Naive thymus-derived CD4-positive, alpha-beta T cell (primary cell): Measurements from ENCODE around the gene RNGTT. TPM values are rescaled to one million over a fixed set of nuclear protein-coding genes. Genes with fewer than 3 reads are reported as not detected.
"Not testable (repeated sequence)": the region's sequence is repeated elsewhere in the genome, so short reads cannot be mapped to it uniquely, and the experiment has no call there.

Source experiments
- ATAC-seq: fragments of 150-1000 bp; cut with Tn5 transposase; 2 replicates; pipeline ENCODE4 v1.10.0; 2021; ENCODE audit warnings: mild to moderate bottlenecking, moderate library complexity
- CTCF ChIA-PET: fragments of 350-600 bp; sonication (Branson Sonifier 250); formaldehyde crosslinking; loops from one replicate; lab custom pipeline; 2021; ENCODE audit warnings: antibody characterized with exemption; lab: Charles Lee
- POLR2A ChIA-PET: fragments of 350-600 bp; sonication (Branson Sonifier 250); formaldehyde crosslinking; loops from one replicate; lab custom pipeline; 2021; ENCODE audit warnings: antibody characterized with exemption, inconsistent platforms; lab: Charles Lee
- DNase-seq, 9 donors: peaks; one replicate each; pipeline versions ENCODE4 v3.0.0 to v3.0.0-alpha.2; 2020 to 2022; ENCODE audit warnings: mixed read lengths in 1 of 9
- H3K27ac ChIP-seq: one replicate; pipeline ENCODE4 v1.7.0; 2013; ENCODE audit warnings: mild to moderate bottlenecking, low read depth, low read length, moderate library complexity
- H3K27me3 ChIP-seq, 2 donors: one replicate each; pipeline ENCODE4 v1.7.0; 2013; ENCODE audit warnings: low read length in 2 of 2, mild to moderate bottlenecking in 2 of 2, moderate library complexity in 2 of 2; ENCODE audit not compliant: control insufficient read depth in 2 of 2, insufficient read depth in 2 of 2
- H3K36me3 ChIP-seq, 3 experiments: 1 replicate in 2 of 3; 2 replicates in 1 of 3; pipeline ENCODE4 v1.7.0; 2013; ENCODE audit warnings: low read length in 3 of 3, mild to moderate bottlenecking in 3 of 3, moderate library complexity in 1 of 3; ENCODE audit not compliant: insufficient read depth in 3 of 3, control insufficient read depth in 2 of 3
- H3K4me1 ChIP-seq, 2 donors: one replicate each; pipeline ENCODE4 v1.7.0; 2013; ENCODE audit warnings: low read length in 2 of 2, mild to moderate bottlenecking in 2 of 2, moderate library complexity in 1 of 2; ENCODE audit not compliant: control insufficient read depth in 2 of 2, insufficient read depth in 2 of 2
- H3K4me3 ChIP-seq: 2 replicates; pipeline ENCODE4 v1.7.0; 2013; ENCODE audit warnings: mild to moderate bottlenecking, low read length
- H3K9me3 ChIP-seq, 3 experiments: 1 replicate in 2 of 3; 2 replicates in 1 of 3; pipeline ENCODE4 v1.7.0; 2013; ENCODE audit warnings: low read length in 3 of 3; ENCODE audit not compliant: control insufficient read depth in 2 of 3
- H3K27ac Mint-ChIP-seq, 9 donors: one replicate each; pipeline ENCODE4 v1.8.0; 2020 to 2022; ENCODE audit warnings: mixed read lengths in 9 of 9, mild to moderate bottlenecking in 8 of 9, moderate library complexity in 5 of 9, inconsistent platforms in 2 of 9
- H3K27me3 Mint-ChIP-seq, 5 donors: one replicate each; pipeline ENCODE4 v1.8.0; 2021 to 2022; ENCODE audit warnings: mixed read lengths in 5 of 5, mild to moderate bottlenecking in 1 of 5
- H3K36me3 Mint-ChIP-seq, 5 donors: one replicate each; pipeline ENCODE4 v1.8.0; 2020 to 2022; ENCODE audit warnings: mixed read lengths in 5 of 5, mild to moderate bottlenecking in 3 of 5, inconsistent platforms in 1 of 5
- H3K4me1 Mint-ChIP-seq, 7 donors: one replicate each; pipeline ENCODE4 v1.8.0; 2020 to 2022; ENCODE audit warnings: mixed read lengths in 7 of 7, mild to moderate bottlenecking in 3 of 7, inconsistent platforms in 1 of 7
- H3K4me3 Mint-ChIP-seq, 10 donors: one replicate each; pipeline ENCODE4 v1.8.0; 2020 to 2022; ENCODE audit warnings: mild to moderate bottlenecking in 10 of 10, mixed read lengths in 10 of 10, moderate library complexity in 6 of 10, inconsistent platforms in 2 of 10
- H3K9me3 Mint-ChIP-seq, 11 donors: one replicate each; pipeline ENCODE4 v1.8.0; 2020 to 2022; ENCODE audit warnings: mixed read lengths in 11 of 11, mild to moderate bottlenecking in 4 of 11, inconsistent platforms in 1 of 11, moderate library complexity in 1 of 11
- intact Hi-C, 2 donors: fragments of 100-400 bp; cut with micrococcal nuclease; formaldehyde crosslinking; loops; one replicate each; pipeline ENCODE4 v1.15.1; 2023
- polyA plus RNA-seq, 2 donors: library from polyadenylated mRNA; unstranded; fragments of 300-500 nt; fragmentation: Illumina TruSeq; gene quantifications; one replicate each; pipeline ENCODE4 v1.2.3, GENCODE V29; 2021
- total RNA-seq, 6 experiments: library from RNA in 5 of 6; stranded (reverse) in 5 of 6; gene quantifications; 1 replicate in 5 of 6; 2 replicates in 1 of 6; pipeline ENCODE4 v1.2.3 and lab custom pipeline; 2021 to 2026

Gene RNGTT
- total and polyA plus RNA-seq, 7 experiments from 2014 or later = 15.4 to 26.5 (median 19.3) TPM

GRCh38 chr6:88840289-88840688, 123.1 kb downstream of the RNGTT start:
- POLR2A ChIA-PET = no interaction called here
- no peak overlapping the region for H3K4me3 ChIP-seq
- no peak for DNase-seq
- Mint-ChIP-seq H3K4me3 (no peak overlapping the region), H3K27ac (no peak overlapping the region), H3K4me1 (peaks cover 0 to 6% (median 0%) of the 10 kb centered on the region in 7 donors), H3K36me3 (peaks cover 20 to 84% (median 80%) of the 10 kb centered on the region in 5 donors), H3K27me3 (no peaks in the 10 kb centered on the region), H3K9me3 (peaks cover 0 to 47% (median 22%) of the 10 kb centered on the region in 11 donors)
- peaks cover 0 to 37% (median 0%) of the 10 kb centered on the region in 3 experiments for H3K36me3 ChIP-seq
- H3K4me1 ChIP-seq = no peaks in the 10 kb centered on the region
- intact Hi-C loops = no loop called here
- CTCF ChIA-PET = interaction anchor here (0.7 kb wide), 1 partner anchor 14 kb away, joined by 3 read pairs; no protein-coding TSS in a partner anchor
- H3K27ac ChIP-seq = no peak overlapping the region
- ATAC-seq = no peak
- H3K27me3 ChIP-seq = no peaks in the 10 kb centered on the region
- H3K9me3 ChIP-seq = peaks cover 0 to 16% (median 0%) of the 10 kb centered on the region in 3 experiments

DNA sequence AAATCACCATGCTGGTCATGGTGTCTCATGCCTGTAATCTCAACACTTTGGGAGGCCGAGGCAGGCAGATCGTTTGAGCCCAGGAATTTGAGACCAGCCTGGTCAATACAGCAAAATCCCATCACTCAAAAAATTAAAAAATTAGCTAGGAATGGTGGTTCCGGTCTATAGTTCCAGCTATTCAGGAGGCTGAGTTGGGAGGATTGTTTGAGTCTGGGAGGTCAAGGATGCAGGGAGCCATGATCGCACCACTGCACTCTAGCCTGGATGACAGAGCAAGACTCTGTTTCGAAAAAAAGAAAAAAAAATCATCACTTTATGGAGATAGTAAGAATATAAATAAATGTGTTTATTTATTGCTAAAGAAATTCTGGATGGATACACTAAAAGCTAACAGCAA, 124.1 kb downstream of the RNGTT start:
- no peak overlapping the region for H3K4me3 Mint-ChIP-seq
- H3K27ac ChIP-seq = no peak overlapping the region
- CTCF ChIA-PET = no interaction called here

DNA sequence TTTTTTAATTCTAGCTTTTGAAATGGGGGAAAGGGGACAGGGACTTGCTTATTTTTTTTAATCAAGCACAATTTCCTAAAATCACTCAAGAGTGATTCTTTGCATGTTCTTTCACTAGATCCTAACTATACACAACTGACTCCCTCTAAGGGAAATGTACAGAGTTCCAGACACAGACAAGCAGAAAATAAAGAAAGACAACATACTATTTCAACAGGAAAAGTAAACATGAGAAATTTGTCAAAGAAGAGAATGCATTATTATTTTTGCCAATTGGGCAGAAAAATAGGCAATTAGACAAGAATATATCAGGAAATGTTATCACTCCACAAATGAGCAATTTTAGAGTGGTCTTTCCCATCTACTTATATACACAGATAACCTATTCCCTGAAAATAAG, 128.2 kb downstream of the RNGTT start:
- POLR2A ChIA-PET = no interaction called here
- CTCF ChIA-PET = no interaction called here

More for the DNA sequence above, 124.1 kb downstream of the RNGTT start:
- H3K27ac Mint-ChIP-seq = no peak overlapping the region
- peaks cover 0 to 33% (median 0%) of the 10 kb centered on the region in 3 experiments for H3K36me3 ChIP-seq
- peaks cover 0 to 6% (median 0%) of the 10 kb centered on the region in 7 donors for H3K4me1 Mint-ChIP-seq
- peaks cover 0 to 19% (median 0%) of the 10 kb centered on the region in 3 experiments for H3K9me3 ChIP-seq
- POLR2A ChIA-PET = no interaction called here
- no peaks in the 10 kb centered on the region for H3K27me3 Mint-ChIP-seq
- peaks cover 24 to 87% (median 81%) of the 10 kb centered on the region in 5 donors for H3K36me3 Mint-ChIP-seq
- DNase-seq = no peak
- H3K27me3 ChIP-seq = no peaks in the 10 kb centered on the region
- H3K9me3 Mint-ChIP-seq = peaks cover 0 to 57% (median 27%) of the 10 kb centered on the region in 11 donors
- ATAC-seq = no peak
- no peaks in the 10 kb centered on the region for H3K4me1 ChIP-seq
- intact Hi-C loops = no loop called here
- no peak overlapping the region for H3K4me3 ChIP-seq

GRCh38 chr6:88833071-88833470, 130.3 kb downstream of the RNGTT start:
- H3K4me1 ChIP-seq, POLR2A ChIA-PET, intact Hi-C loops, CTCF ChIA-PET, DNase-seq, H3K27me3 Mint-ChIP-seq, H3K4me3 ChIP-seq, ATAC-seq, H3K4me3 Mint-ChIP-seq, H3K27me3 ChIP-seq, H3K27ac Mint-ChIP-seq, H3K27ac ChIP-seq: not testable (repeated sequence)
- Mint-ChIP-seq H3K4me1 (peaks cover 0 to 26% (median 12%) of the 10 kb centered on the region in 7 donors), H3K36me3 (peaks cover 56 to 90% (median 83%) of the 10 kb centered on the region in 5 donors), H3K9me3 (peaks cover 11 to 98% (median 57%) of the 10 kb centered on the region in 11 donors)
- Histone ChIP-seq H3K9me3 (peaks cover 0 to 29% (median 0%) of the 10 kb centered on the region in 3 experiments), H3K36me3 (peaks cover 0 to 17% (median 0%) of the 10 kb centered on the region in 3 experiments)

More for the DNA sequence above, 128.2 kb downstream of the RNGTT start:
- H3K27me3 Mint-ChIP-seq = no peaks in the 10 kb centered on the region
- intact Hi-C loops = no loop called here
- H3K27ac Mint-ChIP-seq = no peak overlapping the region
- no peak for ATAC-seq
- H3K4me3 Mint-ChIP-seq = no peak overlapping the region
- peaks cover 0 to 29% (median 0%) of the 10 kb centered on the region in 3 experiments for H3K9me3 ChIP-seq
- H3K27me3 ChIP-seq = no peaks in the 10 kb centered on the region
- no peak for DNase-seq
- no peaks in the 10 kb centered on the region for H3K4me1 ChIP-seq
- peaks cover 45 to 89% (median 84%) of the 10 kb centered on the region in 5 donors for H3K36me3 Mint-ChIP-seq
- H3K9me3 Mint-ChIP-seq = peaks cover 14 to 91% (median 51%) of the 10 kb centered on the region in 11 donors
- no peak overlapping the region for H3K4me3 ChIP-seq
- H3K4me1 Mint-ChIP-seq = peaks cover 0 to 7% (median 5%) of the 10 kb centered on the region in 7 donors
- peaks cover 0 to 25% (median 0%) of the 10 kb centered on the region in 3 experiments for H3K36me3 ChIP-seq
- no peak overlapping the region for H3K27ac ChIP-seq

DNA sequence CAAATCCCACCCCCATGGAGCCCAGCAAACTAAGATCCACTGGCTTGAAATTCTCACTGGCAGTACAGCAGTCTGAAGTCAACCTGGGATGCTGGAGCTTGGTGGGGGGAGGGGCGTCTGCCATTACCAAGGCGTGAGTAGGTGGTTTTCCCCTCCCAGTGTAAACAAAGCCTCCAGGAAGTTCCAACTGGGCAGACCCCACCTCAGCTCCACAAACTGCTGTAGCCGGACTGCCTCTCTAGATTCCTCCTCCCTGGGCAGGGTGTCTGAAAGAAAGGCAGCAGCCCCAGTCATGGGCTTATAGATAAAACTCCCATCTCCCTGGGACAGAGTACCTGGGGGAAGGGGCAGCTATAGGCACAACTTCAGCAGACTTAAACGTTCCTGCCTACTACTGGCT, 135.8 kb downstream of the RNGTT start:
- CTCF ChIA-PET, H3K9me3 ChIP-seq, POLR2A ChIA-PET, H3K4me3 ChIP-seq, H3K4me3 Mint-ChIP-seq, H3K27ac Mint-ChIP-seq, H3K27ac ChIP-seq, H3K4me1 ChIP-seq, ATAC-seq, H3K36me3 ChIP-seq, DNase-seq, H3K27me3 ChIP-seq, intact Hi-C loops, H3K27me3 Mint-ChIP-seq: not testable (repeated sequence)
- Mint-ChIP-seq H3K4me1 (peaks cover 0 to 26% (median 15%) of the 10 kb centered on the region in 7 donors), H3K36me3 (peaks cover 42 to 74% (median 55%) of the 10 kb centered on the region in 5 donors), H3K9me3 (peaks cover 6 to 47% (median 30%) of the 10 kb centered on the region in 11 donors)

GRCh38 chr6:88825856-88826255, 137.6 kb downstream of the RNGTT start:
- Histone ChIP-seq H3K27me3 (no peaks in the 10 kb centered on the region), H3K4me3 (no peak overlapping the region), H3K4me1 (no peaks in the 10 kb centered on the region), H3K9me3 (no peaks in the 10 kb centered on the region), H3K27ac (no peak overlapping the region), H3K36me3 (peaks cover 0 to 3% (median 3%) of the 10 kb centered on the region in 3 experiments)
- ChIA-PET POLR2A (no interaction called here), CTCF (no interaction called here)
- Mint-ChIP-seq H3K4me3 (no peak overlapping the region), H3K27ac (no peak overlapping the region), H3K27me3 (no peaks in the 10 kb centered on the region), H3K9me3 (peaks cover 0 to 30% (median 19%) of the 10 kb centered on the region in 11 donors), H3K36me3 (peaks cover 25 to 65% (median 42%) of the 10 kb centered on the region in 5 donors), H3K4me1 (peaks cover 0 to 27% (median 18%) of the 10 kb centered on the region in 7 donors)
- ATAC-seq = no peak
- intact Hi-C loops = no loop called here
- no peak for DNase-seq

DNA sequence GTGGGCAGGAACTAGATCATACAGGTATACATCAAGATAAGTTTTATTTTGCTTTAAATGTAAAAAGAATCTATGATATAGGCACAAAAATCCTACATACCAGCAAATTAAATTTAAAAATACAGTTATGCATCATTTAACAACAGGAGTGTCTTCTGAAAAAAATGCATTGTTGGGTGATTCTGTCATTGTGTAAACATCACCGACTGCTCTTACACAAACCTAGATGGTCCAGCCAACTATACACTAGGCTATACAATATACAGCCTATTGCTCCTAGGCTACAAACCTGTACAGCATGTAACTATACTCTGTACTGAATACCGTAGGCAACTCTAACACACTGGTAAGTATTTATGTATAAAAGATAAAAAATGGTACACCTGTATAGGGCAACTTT, 139.4 kb downstream of the RNGTT start:
- H3K9me3 ChIP-seq = no peaks in the 10 kb centered on the region
- ChIA-PET POLR2A (no interaction called here), CTCF (no interaction called here)
- H3K4me3 ChIP-seq = no peak overlapping the region
- Mint-ChIP-seq H3K9me3 (peaks cover 0 to 11% (median 5%) of the 10 kb centered on the region in 11 donors), H3K4me1 (peaks cover 0 to 35% (median 24%) of the 10 kb centered on the region in 7 donors), H3K36me3 (peaks cover 6 to 59% (median 26%) of the 10 kb centered on the region in 5 donors), H3K27ac (no peak overlapping the region), H3K27me3 (no peaks in the 10 kb centered on the region), H3K4me3 (no peak overlapping the region)
- H3K36me3 ChIP-seq = peaks cover 0 to 3% (median 3%) of the 10 kb centered on the region in 3 experiments
- intact Hi-C loops = no loop called here
- no peak overlapping the region for H3K27ac ChIP-seq
- DNase-seq = no peak
- no peaks in the 10 kb centered on the region for H3K4me1 ChIP-seq
- ATAC-seq = no peak
- H3K27me3 ChIP-seq = no peaks in the 10 kb centered on the region
